OCI-LY3 (cell line): Measurements from ENCODE around the gene LAP3.

ENCODE experiments used
- EZH2phosphoT487 ChIP-seq: fragments of 200-600 bp; shearing (Covaris generic); IDR thresholded peaks from 2 replicates; pipeline ENCODE4 v1.6.1; 2018; ENCODE audit warnings: antibody characterized with exemption, mixed run types, low read depth
- TF ChIP-seq, protein P1 (sequence below): fragments of 200-600, 300-600 bp; sonication (generic); IDR thresholded peaks from 2 replicates; pipeline ENCODE4 v1.5.1; 2014; ENCODE audit warnings: antibody characterized with exemption, low read length, low read depth

GRCh38 chr4:17531538-17532285 is 45.3 kb upstream of the LAP3 start:
- TF ChIP-seq, protein P1, sequence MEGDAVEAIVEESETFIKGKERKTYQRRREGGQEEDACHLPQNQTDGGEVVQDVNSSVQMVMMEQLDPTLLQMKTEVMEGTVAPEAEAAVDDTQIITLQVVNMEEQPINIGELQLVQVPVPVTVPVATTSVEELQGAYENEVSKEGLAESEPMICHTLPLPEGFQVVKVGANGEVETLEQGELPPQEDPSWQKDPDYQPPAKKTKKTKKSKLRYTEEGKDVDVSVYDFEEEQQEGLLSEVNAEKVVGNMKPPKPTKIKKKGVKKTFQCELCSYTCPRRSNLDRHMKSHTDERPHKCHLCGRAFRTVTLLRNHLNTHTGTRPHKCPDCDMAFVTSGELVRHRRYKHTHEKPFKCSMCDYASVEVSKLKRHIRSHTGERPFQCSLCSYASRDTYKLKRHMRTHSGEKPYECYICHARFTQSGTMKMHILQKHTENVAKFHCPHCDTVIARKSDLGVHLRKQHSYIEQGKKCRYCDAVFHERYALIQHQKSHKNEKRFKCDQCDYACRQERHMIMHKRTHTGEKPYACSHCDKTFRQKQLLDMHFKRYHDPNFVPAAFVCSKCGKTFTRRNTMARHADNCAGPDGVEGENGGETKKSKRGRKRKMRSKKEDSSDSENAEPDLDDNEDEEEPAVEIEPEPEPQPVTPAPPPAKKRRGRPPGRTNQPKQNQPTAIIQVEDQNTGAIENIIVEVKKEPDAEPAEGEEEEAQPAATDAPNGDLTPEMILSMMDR: no peak
- TF ChIP-seq EZH2phosphoT487: no peak
